GF-D8 (cell line): Measurements from ENCODE around the gene BLOC1S2.
"Not testable (repeated sequence)": the region's sequence is repeated elsewhere in the genome, so short reads cannot be mapped to it uniquely, and the experiment has no call there.

Source experiments
- DNase-seq: peaks from one replicate; lab custom pipeline; 2025; lab: John Stamatoyannopoulos, UW

Gene BLOC1S2

DNA sequence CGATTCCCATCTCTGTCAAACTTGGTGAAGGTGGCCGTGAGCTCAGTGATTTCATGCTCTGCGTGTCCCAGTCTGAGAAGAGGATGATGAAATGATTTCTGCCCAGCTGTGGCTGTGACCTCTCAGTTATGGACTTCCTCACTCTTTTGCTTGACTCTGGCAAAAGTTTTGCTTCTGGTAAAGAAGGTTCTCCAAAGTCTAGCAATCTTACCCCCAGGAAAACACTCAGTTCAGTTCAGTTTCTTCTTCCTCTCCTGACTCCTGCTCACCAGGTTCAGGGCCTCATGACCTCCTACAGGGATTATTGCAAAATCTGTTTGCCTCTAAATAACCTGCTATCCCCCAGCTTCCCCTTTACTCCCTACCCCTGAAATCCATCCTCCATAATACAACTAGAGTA, 4.9 kb upstream of the BLOC1S2 start:
- DNase-seq, result peak; percentile 19

DNA sequence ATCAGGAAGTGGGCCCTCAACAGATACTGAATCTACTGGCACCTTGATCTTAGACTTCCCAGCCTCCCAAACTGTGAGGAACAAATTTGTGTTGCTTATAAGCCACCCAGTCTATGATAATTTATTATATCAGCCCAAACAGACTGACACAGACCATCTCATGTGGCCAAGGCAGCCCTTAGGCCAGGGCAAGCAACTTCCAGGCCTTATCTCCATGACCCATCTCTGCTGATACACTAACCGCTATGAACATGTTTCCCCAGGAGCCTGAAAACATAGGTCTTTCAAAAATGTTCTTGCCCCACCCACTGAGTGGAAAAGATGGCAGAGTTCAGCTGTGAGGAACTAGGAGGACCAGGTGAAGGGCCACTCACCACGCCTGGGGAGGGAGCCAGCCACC, 3.2 kb upstream of the BLOC1S2 start:
- no peak for DNase-seq

- DNase-seq, result no peak
These were observed 1.7 kb upstream of the BLOC1S2 start for GRCh38 chr10:100288196-100288595.

DNA sequence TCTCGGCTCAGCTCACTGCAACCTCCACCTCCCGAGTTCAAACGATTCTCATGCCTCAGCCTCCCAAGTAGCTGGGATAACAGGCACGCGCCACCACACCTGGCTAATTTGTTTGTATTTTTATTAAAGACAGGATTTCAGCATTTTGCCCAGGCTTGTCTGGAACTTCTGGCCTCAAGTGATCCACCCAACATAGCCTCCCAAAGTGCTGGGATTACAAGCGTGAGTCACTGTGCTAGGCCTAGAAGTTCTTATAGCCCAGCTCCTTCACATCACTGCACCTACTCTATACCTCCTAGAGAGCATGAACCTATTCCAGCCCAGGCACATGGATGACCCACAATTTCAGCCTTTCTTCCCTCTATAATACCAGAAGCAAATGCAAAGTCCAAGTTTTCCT, 1.3 kb upstream of the BLOC1S2 start:
- DNase-seq, result no peak

- DNase-seq, result not testable (repeated sequence)
These were observed 1.2 kb downstream of the BLOC1S2 start for GRCh38 chr10:100285326-100285725.

DNA sequence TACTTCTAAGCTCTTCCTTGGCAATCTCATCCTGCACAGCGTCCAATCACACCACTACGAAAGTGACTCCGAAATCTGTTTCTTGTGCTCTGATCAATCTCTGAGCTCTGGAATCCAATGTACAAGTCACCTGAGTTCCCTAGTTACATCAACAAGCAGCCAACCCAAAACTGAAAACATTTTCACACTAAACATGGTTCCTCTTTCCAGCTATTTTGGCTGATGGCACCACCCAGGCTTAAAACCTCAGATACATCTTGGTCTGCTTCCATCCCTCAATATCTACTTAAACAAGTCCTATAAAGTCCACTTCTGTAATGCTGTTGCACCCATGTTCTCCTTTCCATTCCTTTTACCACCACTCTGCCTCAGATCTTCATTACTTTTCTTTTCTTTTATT, 3.6 kb downstream of the BLOC1S2 start:
- no peak for DNase-seq

DNA sequence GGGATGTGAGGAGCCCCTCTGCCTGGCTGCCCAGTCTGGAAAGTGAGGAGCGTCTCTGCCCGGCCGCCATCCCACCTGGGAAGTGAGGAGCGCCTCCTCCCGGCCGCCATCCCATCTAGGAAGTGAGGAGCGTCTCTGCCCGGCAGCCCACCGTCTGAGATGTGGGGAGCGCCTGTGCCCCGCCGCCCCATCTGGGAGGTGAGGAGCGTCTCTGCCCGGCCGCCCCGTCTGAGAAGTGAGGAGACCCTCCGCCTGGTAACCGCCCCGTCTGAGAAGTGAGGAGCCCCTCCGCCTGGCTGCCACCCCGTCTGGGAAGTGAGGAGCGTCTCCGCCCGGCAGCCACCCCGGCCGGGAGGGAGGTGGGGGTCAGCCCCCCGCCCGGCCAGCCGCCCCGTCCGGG, 9.5 kb downstream of the BLOC1S2 start:
- DNase-seq, result not testable (repeated sequence)

DNA sequence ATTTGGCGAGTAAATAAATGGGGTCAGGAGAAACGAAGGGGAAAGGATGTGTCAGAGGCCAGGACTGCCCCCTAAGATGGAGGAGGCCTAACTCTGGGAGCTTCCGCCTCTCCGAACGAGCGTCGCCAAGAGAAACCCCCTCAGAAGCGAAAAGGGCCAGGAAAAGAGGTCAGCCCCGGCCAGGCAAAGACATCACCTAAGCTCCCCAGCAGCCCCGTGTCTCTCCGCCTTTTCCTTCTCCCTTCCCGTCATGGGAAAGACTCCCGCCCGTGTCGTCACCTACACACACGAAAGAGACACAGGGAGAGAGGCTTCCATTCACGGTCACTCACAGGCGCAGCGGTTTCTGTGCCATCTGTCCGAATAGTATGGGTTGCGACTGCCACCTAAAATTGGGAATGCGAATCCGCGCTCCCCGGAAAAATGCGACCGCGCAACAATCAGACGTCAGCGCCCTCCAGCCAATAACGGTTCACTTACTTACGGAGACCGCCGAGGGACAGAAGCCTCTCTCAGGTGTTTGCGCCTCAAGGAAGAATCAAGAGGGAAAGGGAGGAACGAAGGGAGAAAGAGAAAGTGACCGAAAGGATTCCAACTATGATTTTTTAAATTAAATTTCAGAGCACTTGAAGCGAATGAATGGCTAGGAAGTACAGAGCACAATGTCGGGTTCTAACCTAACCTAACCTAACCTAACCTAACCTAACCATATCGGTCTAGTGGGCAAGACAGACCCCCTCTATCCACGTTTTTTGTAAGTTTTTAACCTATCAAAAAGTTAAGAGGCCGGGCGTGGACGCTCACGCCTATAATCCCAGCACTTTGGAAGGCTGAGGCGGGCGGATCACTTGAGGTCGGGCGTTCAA, 19.0 kb downstream of the BLOC1S2 start, which contains the start of gene CWF19L1:
CWF19L1 (minus strand) TSS at position 400 of the 866 bp plus-strand sequence; CDS start at position 355, 45 bp downstream.
- DNase-seq, result peak; percentile 53

DNA sequence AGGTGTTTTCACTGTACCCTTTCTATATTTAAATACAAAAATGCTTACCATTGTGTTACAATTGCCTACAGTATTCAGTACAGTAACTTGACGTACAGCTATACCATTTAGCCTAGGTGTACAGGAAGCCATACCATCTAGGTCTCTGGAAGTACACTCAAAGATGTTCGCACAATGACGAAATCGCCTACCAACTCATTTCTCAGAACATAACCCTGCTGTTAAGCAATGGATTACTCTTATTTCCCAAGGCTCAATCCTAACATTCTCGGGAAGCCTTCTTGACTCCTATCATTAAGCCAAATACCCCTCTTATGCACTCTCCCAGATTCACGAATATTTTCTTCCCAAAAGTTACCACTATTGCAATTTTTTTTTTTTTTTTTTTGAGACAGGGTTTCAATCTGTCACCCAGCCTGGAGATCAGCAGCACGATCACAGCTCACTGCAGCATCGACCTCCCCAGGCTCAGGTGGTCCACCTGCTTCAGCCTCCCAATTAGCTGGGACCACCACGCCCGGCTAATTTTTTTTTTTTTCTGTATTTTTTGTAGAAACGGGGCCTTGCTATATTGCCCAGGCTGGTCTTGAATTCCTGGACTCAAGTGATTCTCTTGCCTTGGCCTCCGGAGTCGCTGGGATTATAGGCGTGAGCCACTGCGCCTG, 20.5 kb downstream of the BLOC1S2 start:
- DNase-seq, result no peak

GRCh38 chr10:100254191-100254590, 32.3 kb downstream of the BLOC1S2 start:
- no peak for DNase-seq

DNA sequence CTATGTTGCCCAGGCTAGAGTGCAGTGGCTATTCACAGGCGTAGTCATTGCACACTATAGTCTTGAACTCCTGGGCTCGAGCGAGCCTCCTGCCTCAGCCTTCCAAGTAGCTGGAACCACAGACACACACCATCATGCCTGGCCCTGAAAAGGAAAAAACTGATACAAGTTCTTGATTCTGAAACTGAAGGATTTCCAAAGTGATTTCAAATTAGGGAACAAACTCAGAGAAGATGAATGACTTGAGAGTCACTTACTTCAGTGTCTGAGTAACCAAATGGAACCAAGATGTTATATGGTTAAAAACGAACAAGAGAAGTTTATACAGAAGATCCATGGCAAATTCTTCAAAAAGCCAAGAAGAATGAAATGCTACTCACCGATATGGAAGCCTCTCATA, 33.4 kb downstream of the BLOC1S2 start:
- DNase-seq, result no peak

- DNase-seq, result no peak
These were observed 37.7 kb downstream of the BLOC1S2 start for GRCh38 chr10:100248820-100249219.

GRCh38 chr10:100245484-100246220, 40.8 kb downstream of the BLOC1S2 start:
- no peak for DNase-seq

GRCh38 chr10:100239851-100240250, 46.6 kb downstream of the BLOC1S2 start:
- no peak for DNase-seq

DNA sequence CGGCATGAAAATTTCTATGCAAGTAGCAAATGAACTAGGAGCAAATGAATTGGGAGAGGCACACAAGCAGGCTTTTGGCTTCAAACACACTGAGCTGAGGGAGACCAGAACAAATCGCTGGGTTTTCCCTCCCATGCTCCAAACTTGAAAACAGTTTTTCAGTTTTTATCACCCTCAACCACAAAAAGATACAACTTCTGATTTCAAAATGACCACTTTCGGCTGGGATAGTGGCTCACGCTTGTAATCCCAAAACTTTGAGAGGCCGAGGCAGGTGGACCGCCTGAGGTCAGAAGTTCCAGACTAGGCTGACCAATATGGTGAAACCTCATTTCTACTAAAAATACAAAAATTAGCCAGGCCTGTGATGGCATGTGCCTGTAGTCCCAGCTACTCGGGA, 48.1 kb downstream of the BLOC1S2 start:
- DNase-seq, result no peak

DNA sequence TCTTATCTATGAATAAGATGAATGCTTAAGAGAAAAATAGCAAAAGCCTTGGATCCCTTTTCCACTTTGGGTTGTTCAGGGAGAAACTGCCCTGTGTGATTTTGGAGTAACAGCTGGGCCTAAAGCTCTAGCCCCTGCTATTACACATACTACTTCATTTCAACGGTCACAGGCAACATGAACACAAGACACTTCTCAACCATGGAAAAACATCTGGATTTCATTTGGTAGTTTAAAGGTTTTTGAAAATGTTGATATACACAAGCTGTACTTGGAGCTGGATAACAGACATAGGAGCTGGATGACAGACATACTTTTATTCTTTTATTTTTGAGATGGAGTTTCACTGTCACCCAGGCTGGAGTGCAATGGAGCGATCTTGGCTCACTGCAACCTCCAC, 54.4 kb downstream of the BLOC1S2 start:
- no peak for DNase-seq

- DNase-seq, result no peak
These were observed 56.6 kb downstream of the BLOC1S2 start for GRCh38 chr10:100229819-100230422.

- DNase-seq, result no peak
These were observed 62.6 kb downstream of the BLOC1S2 start for GRCh38 chr10:100223879-100224278.
